Measurements from ENCODE around the gene AVEN.

- TF ChIP-seq CTCF (conservative IDR thresholded peaks at IDR 0.05) (no peak), ZFX (IDR thresholded peaks at IDR 0.05) (no peak)
Observed at GRCh38 chr15:34047893-34048775, 9.1 kb upstream of the AVEN start.
